ENCODE measurements around the gene GDPD4.

Gene GDPD4

GRCh38 chr11:77259641-77260040 is 41.8 kb downstream of the GDPD4 start:
- H3K4me3 ChIP-seq (ENCODE audit: low read depth, low read length), result no peak overlapping the region
- TF ChIP-seq CTCF (IDR thresholded peaks at IDR 0.05; ENCODE audit: low read depth, low read length), result no peak

GRCh38 chr11:77253690-77254089 is 47.8 kb downstream of the GDPD4 start:
- H3K4me3 ChIP-seq (ENCODE audit: low read depth, low read length), result no peak overlapping the region
- TF ChIP-seq CTCF (IDR thresholded peaks at IDR 0.05; ENCODE audit: low read depth, low read length), result no peak

GRCh38 chr11:77252555-77253270 is 48.8 kb downstream of the GDPD4 start:
- H3K4me3 ChIP-seq (ENCODE audit: low read depth, low read length), result no peak overlapping the region
- TF ChIP-seq CTCF (IDR thresholded peaks at IDR 0.05; ENCODE audit: low read depth, low read length), result no peak

- H3K4me3 ChIP-seq (ENCODE audit: low read depth, low read length), result no peak overlapping the region
- TF ChIP-seq CTCF (IDR thresholded peaks at IDR 0.05; ENCODE audit: low read depth, low read length), result no peak
Measured at GRCh38 chr11:77250881-77251640, 50.4 kb downstream of the GDPD4 start.

- TF ChIP-seq CTCF (IDR thresholded peaks at IDR 0.05; ENCODE audit: low read depth, low read length), result no peak
Measured at GRCh38 chr11:77249427-77249826, 52.1 kb downstream of the GDPD4 start.

GRCh38 chr11:77244277-77245027 is 57.0 kb downstream of the GDPD4 start:
- TF ChIP-seq CTCF (IDR thresholded peaks at IDR 0.05; ENCODE audit: low read depth, low read length), result no peak
- no peak overlapping the region for H3K4me3 ChIP-seq (ENCODE audit: low read depth, low read length)

More at GRCh38 chr11:77249427-77249826, 52.1 kb downstream of the GDPD4 start:
- H3K4me3 ChIP-seq (ENCODE audit: low read depth, low read length), result no peak overlapping the region
